ENCODE data around the gene HOXA3.
A peak's percentile ranks its signal among the peaks of the same experiment; 100 is the strongest.

Gene HOXA3

DNA sequence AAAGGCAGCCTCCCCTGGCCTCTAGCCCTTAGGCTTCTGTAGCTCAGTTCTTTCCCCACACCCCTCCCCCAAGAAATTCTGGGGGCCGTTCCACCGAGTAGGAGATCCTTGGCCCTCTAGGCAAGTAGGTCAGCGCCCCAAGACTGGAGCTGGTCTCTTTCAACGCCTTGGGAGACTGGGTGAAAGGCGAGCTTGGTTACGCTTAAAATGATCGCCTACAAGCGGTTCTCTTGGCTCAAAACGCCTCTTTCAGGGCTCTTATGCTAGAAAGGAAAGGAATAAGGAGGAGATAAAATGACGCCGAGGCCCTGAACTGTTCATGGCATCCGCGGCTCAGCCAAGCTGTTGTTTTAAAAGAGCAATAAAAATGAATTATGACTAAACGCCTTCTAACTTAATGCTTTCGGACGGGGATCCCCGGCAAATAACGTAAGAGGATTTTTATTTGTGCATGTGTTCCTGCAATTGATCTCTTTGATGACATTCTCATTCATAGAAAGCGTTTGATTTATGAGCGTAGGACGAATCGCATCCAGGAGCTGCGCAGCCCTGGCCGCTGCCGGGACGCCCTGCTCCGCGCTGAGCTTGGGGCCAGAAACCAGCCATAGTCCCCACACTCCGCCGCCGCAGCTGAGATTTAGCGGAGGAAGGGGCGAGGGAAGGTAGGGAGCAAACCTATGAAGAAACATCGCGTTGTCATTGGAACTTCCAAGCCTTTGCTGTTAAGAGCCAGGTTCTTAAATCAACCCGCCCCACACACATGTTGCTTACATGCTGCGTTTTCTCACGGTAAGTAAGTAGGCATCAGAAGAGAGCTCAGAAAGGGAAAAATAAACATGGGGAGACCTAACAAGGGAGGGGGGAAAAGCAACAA, 53.6 kb downstream of the HOXA3 start:
- DNase-seq = no peak

DNA sequence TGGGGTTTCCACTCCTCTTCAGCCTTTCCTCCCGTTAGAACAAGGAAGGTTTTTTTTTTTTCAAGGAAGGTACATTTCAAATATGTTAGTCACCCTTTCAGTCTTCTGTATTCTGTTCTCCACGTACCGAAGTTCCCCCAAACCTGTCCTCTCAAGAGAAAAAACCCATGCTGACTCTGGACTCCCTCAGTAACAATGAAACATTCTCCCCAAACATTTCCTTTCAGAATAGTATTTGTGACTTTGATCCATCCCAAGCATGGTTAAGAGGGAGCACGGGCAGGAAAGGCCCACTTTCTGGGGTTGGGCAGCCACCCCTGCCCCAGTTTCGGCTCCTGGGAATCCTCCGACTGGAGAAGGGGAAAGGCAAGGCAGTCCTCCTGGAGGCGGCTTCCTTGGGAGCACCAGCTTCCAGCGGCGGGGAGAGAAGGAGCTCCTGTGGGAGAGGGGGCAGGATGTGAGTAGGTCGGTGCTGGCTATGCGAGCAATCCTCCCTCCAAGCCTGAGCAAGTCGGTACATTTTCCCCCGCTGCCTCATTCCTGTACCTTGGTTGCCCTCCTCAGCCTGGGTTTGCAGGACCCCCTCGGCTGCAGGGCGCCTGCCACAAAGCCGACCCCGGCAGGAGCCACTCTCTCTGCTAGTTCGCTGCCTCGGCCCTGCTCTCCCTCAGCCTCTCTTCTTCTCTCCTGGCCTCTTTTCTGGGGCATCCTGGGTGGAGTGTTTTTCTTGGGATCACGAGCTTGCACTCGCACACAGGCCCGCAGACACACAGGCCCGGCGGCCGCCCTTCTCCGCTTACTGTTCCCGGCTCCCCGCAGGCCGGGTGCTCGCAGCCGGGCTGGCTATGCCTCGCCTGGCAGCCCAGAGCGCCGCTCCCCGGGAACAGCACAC, 54.5 kb downstream of the HOXA3 start:
- DNase-seq = no peak

DNA sequence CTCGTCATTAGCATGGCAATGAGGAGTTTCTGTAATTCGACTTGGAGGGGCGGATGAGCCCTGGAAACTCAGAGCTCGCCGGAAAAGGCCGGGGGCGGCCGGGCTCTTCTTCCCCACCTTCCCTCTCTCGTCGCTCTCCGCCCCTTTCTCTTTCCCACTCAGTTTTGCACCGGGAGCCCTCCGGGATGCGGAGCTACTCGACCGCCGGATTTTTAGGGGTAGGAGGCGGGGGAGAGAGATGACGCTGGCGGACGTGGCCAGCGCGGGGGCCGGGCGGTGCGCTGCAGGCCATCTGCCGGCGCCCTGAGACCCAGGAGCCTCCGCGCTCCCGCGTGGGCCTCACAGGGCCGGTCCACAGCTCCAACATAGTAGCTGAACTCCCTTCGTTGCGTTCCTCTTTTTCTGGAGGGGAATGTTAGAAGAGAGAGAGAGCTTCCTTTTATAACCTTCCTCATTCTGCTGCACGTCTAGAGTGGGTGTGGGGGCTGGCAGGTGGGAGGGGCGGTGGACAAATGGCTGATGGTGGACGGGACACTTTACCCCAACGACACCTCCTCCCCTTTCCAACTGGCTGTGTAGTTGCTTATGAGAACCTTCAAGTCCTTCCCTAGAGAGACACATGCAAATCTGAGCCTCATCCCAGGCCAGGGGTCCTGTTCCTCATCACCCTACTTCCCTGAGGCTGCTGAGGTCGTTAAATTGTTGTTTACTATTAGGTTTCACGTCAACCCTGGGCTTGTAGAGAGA, 55.4 kb downstream of the HOXA3 start:
- DNase-seq = no peak

DNA sequence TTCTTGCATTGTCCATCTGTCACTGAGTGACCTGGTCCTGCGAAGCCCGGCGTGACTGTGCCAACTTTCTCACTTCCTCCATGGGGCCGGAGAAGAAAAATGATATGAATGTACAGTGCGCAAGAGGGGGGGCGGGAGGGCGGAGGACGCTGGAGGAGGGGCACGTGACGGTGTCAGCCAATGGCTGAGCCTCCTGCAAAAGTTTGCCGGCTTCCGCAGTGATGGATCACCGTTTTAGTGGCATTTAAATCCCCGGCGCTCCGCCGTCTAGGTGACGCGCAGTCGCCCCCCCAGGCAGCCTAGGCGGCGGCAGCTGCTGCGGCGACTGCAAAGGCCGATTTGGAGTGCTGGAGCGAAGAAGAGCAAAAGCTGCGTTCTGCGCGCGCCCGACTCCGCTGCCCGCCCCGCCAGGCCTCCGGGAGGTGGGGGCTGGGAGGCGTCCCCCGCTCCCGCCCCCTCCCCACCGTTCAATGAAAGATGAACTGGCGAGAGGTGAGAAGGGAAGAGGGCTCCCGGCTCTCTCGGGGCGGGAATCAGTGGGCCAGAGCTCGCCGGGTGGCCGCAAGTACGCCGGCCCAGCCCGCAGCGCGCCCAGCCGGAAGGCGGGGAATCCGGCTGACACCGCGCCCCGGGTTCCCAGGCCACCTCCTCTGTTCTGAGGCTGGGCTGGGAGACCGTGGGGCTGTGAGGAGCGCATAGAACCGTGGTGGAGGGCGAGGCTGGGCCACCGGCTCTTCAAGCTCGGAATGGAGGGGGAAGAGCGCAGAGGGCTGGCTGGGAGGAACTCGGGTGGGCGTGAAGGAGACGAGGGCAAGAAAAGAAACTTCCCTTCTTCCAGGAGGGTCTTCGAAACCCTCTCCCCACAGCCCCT, 56.3 kb downstream of the HOXA3 start, which contains the start of gene HOXA1:
HOXA1 (minus strand) TSS at position 104 of the 871 bp plus-strand sequence; CDS start at position 16, 88 bp downstream.
- peak; percentile 86 for DNase-seq

DNA sequence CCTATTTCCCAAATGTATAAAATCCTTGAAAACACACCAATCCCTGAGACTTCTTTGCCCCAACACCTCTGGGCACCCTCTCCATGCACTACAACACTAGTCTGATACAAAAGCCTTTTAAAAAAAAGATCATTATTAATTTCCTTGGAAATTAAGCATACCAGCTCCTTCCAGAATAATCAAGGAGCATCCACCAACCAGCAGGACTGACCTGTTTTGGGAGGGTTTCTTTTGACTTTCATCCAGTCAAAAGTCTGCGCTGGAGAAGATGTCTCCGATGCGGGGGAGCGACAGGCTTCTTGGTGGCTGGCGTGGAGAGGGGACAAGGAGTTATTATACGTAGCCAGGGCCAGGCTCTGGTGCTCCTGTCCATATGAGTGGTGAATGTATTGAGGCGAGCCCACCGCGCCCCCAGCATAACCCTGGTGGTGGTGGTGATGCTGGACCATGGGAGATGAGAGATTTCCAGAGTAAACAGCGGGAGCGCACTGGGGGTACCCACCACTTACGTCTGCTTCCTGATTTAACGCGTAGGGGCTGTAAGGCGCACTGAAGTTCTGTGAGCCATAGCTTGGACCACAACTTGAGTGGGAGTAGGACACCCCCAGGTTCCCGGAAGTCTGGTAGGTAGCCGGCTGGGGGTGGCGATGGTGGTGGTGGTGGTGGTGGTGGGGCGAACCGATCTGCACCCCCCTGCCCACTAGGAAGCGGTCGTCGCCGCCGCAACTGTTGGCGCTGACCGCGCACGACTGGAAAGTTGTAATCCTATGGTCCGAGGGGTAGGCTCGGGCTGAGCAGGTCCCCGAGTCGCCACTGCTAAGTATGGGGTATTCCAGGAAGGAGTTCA, 57.1 kb downstream of the HOXA3 start:
- DNase-seq = no peak

- no peak for DNase-seq
These were observed 57.9 kb downstream of the HOXA3 start for GRCh38 chr7:27094304-27095049.

DNA sequence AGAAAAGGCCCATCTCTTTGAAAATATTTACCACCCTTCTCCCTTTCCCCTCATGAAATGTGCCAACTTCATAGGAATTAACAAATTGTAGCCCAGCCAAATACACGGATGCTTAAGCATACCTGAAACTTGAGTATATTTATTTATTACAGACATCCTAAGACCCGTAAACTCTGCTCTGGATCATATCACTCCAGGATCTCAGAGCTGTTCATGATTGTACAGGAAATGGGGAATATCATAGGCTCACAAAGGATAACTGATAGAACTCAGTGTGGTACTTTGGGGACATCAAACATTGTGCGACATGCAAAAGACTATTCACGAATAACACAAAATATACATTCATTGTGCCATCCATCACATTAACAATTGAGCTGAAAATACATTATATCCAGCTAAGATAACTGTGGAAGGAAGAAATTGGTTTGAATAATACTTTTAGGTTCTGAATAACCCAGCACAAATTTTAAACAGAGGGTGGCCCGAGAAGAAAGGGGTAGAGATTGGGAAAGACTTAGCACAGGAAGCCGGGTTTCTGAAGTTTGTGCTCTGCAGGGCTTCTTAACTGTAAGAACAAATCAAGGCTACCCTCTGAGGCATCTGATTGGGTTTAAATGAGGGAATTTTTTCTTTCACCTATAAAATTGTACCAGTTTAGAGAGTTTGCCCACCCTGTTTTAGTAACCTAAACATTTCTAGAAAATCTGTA, 59.0 kb downstream of the HOXA3 start:
- no peak for DNase-seq

DNA sequence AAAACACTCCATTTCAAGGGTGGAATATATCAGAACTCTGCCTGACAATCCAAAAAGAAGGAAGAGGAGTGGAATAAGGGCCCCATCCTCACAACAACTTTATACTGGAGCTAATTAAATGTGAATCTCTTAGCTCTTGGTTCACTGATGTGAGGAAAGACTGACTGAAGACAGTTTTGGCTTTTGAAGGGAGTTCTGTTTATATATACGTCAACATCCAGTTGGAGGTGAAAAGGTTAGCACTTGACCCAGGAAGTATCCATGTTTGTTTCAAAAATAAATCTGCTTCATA, 59.6 kb downstream of the HOXA3 start:
- DNase-seq = no peak

- DNase-seq = no peak
These were observed 60.2 kb downstream of the HOXA3 start for GRCh38 chr7:27091941-27092818.

DNA sequence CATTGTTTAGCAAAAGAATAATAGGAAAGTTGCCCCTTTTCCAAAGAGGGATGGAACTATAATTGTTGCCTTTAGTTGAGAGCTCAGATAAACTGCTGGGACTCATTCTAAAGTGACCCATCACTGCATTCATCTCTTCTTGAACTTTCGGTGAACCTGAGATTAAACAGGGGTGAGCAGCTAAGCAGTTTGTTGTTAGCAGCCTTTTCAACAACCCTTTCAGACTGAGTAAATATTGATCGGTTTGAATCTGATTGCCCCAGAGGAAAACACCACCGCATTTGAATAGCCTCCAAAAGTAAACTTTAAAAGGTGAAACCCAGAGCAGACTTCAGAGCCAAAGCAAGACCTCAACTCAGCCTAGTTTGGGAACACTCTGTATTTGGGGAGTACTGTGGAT, 61.3 kb downstream of the HOXA3 start:
- DNase-seq = no peak

- no peak for DNase-seq
These were observed 64.1 kb downstream of the HOXA3 start for GRCh38 chr7:27088002-27088922.

DNA sequence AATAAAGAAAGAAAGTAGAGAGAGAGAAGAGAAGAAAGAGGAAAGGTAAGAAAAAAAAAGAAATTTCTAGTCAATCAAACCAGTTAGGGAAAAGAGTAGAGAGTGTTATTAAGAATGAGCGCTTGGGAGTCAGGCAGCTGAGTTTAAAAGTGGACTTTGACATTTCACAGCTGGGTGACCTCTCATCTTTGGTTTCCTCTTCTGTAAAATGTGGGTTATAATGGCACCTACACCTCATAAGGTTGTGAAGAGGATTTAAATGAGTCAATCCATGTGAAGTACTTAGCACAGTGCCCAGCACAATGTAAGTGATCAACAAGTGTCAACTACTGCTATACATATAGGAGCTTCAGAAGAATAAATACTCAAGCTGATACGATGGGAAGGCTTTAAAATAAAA, 68.7 kb downstream of the HOXA3 start:
- DNase-seq = no peak

- DNase-seq = no peak
These were observed 70.2 kb downstream of the HOXA3 start for GRCh38 chr7:27082171-27082570.

DNA sequence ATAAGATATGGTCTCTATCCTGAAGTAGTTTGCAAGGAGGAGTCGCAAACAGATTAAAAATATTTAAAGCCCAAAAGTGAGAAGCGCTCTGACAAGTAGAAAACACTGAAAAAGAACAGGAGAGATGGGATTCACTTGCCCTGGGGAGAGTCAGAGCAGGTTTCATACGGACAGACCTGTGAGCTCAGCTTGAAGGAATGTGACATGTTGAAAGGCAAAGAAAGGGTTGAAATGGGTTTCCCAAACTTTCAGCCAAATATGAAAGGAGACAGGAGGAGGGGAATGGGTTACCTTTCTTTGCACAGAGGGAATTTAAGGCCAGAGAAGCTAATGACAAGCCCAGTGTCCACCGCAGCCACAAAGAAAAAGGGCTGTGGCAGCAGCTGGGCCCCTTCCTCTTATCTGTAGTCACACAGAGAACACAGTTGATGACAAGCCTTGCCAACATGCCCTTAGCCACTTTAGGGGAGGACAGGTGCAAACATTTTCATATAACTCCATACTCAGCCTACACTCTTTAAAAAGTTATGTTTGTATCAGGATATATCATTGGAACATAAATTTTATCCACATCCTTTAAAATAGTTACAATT, 71.4 kb downstream of the HOXA3 start:
- DNase-seq = no peak

- DNase-seq = no peak
These were observed 73.0 kb downstream of the HOXA3 start for GRCh38 chr7:27079234-27079975.

DNA sequence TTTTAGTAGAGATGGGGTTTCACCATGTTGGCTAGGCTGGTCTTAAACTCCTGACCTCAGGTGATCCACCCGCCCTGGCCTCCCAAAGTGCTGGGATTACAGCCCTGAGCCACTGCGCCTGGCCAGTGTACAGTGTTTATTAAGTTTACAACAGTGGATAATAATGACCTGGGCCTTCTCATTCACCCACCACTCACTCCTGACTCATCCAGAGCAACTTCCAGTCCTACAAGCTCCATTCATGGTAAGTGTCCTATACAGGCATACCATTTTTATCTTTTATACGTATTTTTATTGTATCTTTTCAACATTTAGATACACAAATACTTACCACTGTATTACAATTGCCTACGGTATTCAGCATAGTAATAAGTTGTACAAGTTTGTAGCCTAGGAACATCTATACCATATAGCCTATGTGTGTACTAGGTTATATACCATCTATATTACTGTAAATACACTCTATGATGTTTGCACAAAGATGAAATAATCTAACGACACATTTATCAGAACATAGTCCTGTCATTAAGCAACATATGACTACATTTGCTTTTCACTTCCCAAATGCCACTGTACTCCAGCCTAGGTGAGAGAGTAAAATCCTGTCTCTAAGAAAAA, 73.7 kb downstream of the HOXA3 start:
- DNase-seq = no peak
